Stimulated activated CD8-positive, alpha-beta memory T cell treated with anti-CD3 and anti-CD28 coated beads, Interleukin-15, amount 100 ng/mL, for 1 hour (primary cell): ENCODE results near the gene CYP4Z1.
"Not testable (repeated sequence)": the region's sequence is repeated elsewhere in the genome, so short reads cannot be mapped to it uniquely, and the experiment has no call there.

Experiments used
- DNase-seq: peaks from one replicate; pipeline ENCODE4 v3.0.0-alpha.2; 2020; ENCODE audit warnings: low read depth

Gene CYP4Z1, protein sequence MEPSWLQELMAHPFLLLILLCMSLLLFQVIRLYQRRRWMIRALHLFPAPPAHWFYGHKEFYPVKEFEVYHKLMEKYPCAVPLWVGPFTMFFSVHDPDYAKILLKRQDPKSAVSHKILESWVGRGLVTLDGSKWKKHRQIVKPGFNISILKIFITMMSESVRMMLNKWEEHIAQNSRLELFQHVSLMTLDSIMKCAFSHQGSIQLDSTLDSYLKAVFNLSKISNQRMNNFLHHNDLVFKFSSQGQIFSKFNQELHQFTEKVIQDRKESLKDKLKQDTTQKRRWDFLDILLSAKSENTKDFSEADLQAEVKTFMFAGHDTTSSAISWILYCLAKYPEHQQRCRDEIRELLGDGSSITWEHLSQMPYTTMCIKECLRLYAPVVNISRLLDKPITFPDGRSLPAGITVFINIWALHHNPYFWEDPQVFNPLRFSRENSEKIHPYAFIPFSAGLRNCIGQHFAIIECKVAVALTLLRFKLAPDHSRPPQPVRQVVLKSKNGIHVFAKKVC

GRCh38 chr1:47067097-47067594 lies at the start of gene CYP4Z1:
Gene CYP4Z1, plus strand, starts transcription at chr1:47067231. Its CDS starts 260 bp downstream, at chr1:47067491.
- no peak for DNase-seq

- DNase-seq: no peak
Observed at GRCh38 chr1:47021070-47021469, 46.0 kb upstream of the CYP4Z1 start.

GRCh38 chr1:47023268-47024140 lies 43.5 kb upstream of the CYP4Z1 start, which contains the start of gene CYP4X1:
Gene CYP4X1, plus strand, starts transcription at chr1:47023669. Its CDS starts 149 bp downstream, at chr1:47023818.
- DNase-seq: no peak

GRCh38 chr1:47024141-47024801 lies 42.8 kb upstream of the CYP4Z1 start:
- no peak for DNase-seq

- no peak for DNase-seq
Observed at GRCh38 chr1:47030170-47030805, 36.7 kb upstream of the CYP4Z1 start.

GRCh38 chr1:47031059-47031458 lies 36.0 kb upstream of the CYP4Z1 start:
- DNase-seq: no peak

DNA sequence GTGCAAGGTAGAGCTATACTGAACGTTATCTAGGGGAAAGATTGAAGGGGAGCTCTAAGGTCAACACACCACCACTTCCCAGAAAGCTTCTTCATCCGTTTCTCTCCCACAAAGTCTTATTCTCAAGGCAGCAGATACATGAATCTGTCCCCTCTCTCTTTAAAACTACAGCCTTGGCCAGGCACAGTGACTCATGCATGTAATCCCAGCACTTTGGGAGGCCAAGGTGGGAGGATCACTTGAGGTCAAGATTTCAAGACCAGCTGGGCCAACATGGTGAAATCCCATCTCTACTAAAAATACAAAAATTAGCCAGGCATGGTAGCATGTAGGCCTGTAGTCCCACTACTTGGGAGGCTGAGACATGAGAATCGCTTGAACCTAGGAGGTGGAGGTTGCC lies 35.4 kb upstream of the CYP4Z1 start:
- DNase-seq: no peak

DNA sequence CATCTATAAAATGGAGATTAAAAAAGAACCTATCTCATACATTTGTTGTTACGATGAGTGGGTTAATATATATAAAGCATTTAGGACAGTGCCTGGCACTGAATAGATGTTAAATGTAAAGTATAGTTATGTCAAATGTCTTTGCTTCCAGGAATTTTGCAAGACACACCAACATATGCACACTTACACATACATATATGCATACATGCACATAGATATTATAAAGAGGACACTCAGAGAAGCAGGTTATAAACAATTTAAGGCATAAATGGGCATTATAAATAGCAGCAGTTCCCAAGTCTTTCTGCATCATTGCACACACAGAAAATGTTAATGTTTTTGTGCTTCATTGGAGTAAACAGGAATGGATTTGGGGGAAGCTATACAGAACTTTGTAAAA lies 30.3 kb upstream of the CYP4Z1 start:
- no peak for DNase-seq

- DNase-seq: no peak
Observed at GRCh38 chr1:47059376-47059775, 7.7 kb upstream of the CYP4Z1 start.

- DNase-seq: not testable (repeated sequence)
Observed at GRCh38 chr1:47069080-47069479, 2.0 kb downstream of the CYP4Z1 start.

- DNase-seq: not testable (repeated sequence)
Observed at GRCh38 chr1:47069509-47069908, 2.5 kb downstream of the CYP4Z1 start.

- not testable (repeated sequence) for DNase-seq
Observed at GRCh38 chr1:47089356-47089755, 22.3 kb downstream of the CYP4Z1 start.

DNA sequence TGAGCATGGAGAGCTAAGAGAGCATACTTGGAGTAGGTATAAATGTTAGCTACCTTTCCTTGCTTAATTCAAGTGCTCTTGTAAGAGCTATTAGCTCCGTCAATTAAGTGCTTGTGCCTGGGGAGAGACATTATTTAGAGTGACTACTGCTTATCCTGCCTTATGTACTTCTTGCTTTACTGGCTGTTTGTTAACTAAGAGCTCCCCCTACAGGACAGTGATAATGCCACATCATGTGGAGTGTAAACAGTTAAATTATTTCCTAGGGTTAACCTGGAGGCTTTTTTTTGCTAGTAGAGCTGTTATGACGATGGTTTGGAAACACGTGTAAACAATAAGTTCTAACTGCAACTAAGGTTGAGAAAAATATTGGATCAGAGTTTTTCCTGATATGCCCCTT lies 24.4 kb downstream of the CYP4Z1 start:
- not testable (repeated sequence) for DNase-seq

- DNase-seq: no peak
Observed at GRCh38 chr1:47104816-47105215, 37.8 kb downstream of the CYP4Z1 start.

DNA sequence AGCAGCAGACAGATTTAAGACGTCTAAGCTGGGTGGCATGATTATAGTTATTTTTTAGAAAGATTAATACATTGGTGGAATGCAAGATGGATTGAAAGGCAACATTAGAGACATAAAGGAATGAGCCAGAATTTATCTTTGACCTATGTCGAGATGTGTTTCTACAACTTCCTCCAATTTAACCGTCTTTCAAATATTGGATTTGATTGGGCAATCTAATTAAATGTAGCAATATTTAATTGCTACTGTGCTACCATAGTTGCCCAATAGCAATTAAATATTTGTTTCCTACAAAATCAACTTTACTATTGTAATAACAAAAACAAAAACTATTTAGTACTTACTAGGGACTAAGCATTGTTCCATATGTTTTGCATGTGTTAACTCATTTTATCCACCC lies 39.8 kb downstream of the CYP4Z1 start:
- DNase-seq: no peak

GRCh38 chr1:47107851-47108574 lies 41.0 kb downstream of the CYP4Z1 start:
- DNase-seq: not testable (repeated sequence)

DNA sequence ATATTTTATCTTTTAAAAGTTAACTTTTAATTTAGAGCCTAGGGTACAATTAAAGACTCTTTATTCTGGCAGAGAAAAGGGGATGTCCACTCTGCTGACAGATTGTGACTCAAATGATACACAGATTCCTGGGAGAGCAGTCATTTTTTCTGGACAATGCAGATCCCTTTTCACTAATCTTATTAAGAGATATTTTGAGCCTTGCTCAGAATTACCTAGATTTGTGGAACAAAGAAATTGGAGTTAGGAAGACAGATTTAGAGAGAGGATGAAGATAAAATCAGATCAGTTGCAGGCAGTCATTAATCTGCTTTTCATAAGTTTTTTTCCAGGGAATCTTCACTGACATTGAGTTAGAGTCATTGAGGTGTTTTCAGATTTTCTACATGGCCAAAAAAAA lies 42.5 kb downstream of the CYP4Z1 start:
- DNase-seq: not testable (repeated sequence)

DNA sequence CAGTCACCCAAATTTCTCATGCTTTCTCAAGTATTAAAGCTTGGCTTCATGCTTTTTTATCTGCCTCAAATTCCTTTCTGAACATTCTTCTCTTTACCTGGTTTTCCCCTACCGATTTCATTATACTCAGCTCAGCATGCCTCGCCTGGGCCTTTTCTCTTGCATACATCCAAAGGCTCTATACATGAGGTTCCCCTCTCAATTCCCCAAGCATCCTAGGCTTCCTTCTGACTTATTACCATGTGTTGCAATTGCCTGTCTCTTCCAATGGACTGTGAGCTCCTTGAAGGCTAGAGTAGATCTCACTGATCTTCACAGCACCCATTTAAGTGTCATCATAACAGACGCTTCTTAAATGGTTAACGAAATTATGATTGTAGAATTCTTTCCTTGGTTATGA lies 46.1 kb downstream of the CYP4Z1 start:
- no peak for DNase-seq

DNA sequence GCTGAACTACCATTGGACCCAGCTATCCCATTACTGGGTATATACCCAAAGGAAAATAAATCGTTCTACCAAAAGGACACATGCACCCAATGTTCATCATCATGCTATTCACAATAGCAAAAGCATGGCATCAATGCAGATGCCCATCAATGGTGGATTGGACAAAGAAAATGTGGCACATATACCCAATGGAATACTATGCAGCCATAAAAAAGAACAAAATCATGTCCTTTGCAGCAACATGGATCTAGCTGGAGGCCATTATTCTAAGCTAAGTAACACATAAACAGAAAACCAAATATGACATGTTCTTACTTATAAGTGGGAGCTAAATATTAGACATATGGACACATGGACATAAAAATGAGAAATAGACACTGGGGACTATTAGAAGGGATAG lies 54.0 kb downstream of the CYP4Z1 start:
- DNase-seq: not testable (repeated sequence)

DNA sequence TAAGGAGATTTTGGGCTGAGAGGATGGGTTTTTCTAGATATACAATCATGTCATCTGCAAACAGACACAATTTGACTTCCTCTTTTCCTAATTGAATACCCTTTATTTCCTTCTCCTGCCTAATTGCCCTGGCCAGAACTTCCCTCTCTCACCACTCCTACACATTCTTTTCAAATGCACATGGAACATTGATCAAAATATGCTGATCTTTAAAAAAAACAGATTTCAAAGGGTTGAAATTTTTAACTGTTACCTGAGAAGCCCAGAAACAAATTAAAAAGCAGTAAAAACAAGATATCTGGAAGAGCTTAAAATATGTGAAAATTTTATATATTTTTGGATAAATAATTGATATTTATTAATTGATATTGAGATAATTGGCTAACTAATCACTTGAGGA lies 57.8 kb downstream of the CYP4Z1 start:
- not testable (repeated sequence) for DNase-seq

DNA sequence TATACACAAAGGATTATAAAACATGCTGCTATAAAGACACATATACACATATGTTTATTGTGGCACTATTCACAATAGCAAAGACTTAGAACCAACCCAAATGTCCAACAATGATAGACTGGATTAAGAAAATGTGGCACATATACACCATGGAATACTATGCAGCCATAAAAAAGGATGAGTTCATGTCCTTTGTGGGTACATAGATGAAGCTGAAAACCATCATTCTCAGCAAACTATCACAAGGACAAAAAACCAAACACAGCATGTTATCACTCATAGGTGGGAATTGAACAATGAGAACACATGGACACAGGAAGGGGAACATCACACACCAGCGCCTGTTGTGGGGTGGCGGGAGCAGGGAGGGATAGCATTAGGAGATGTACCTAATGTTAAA lies 60.0 kb downstream of the CYP4Z1 start:
- not testable (repeated sequence) for DNase-seq
